ENCODE results near the gene MACIR. TPM values are rescaled to one million over a fixed set of nuclear protein-coding genes. Genes with fewer than 3 reads are reported as not detected.

Gene MACIR
- total and polyA plus RNA-seq, 2 of the 13 experiments (the other 11 are each of a cell fraction or from before 2014, with no cell fraction given), result 2.4 to 4.4 TPM

GRCh38 chr5:103308774-103309173 is 50.2 kb downstream of the MACIR start (continued):
- TF ChIP-seq PAXIP1 (CRISPR knock-in tag; conservative IDR thresholded peaks at IDR 0.05) (peak; percentile 35; the same call in 1 of the 2 replicates), BCL3 (CRISPR knock-in tag; IDR thresholded peaks at IDR 0.05) (no peak), CBX5 (CRISPR knock-in tag; IDR thresholded peaks at IDR 0.05; ENCODE audit: borderline replicate concordance) (no peak), HDAC2 (CRISPR knock-in tag; IDR thresholded peaks at IDR 0.05) (no peak), NFIB (CRISPR knock-in tag; IDR thresholded peaks at IDR 0.05; ENCODE audit: borderline replicate concordance) (no peak), FOSL2 (CRISPR knock-in tag; IDR thresholded peaks at IDR 0.05) (peak; percentile 50; the same call in 1 of the 2 replicates), HINFP (CRISPR knock-in tag; IDR thresholded peaks at IDR 0.05; ENCODE audit: low read depth) (no peak), HMG20A (CRISPR knock-in tag; IDR thresholded peaks at IDR 0.05; ENCODE audit: borderline replicate concordance) (peak; percentile 29; the same call in 1 of the 2 replicates), HMGXB4 (CRISPR knock-in tag; IDR thresholded peaks at IDR 0.05; ENCODE audit: borderline replicate concordance in 1 of 2, low read depth in 1 of 2) (no peak), TEAD3 (CRISPR knock-in tag; optimal IDR thresholded peaks at IDR 0.05; ENCODE audit: borderline replicate concordance) (no peak), ZNF629 (CRISPR knock-in tag; conservative IDR thresholded peaks at IDR 0.05) (no peak), JDP2 (CRISPR knock-in tag; IDR thresholded peaks at IDR 0.05; ENCODE audit: borderline replicate concordance) (no peak), SRY (CRISPR knock-in tag; IDR thresholded peaks at IDR 0.05) (no peak), KMT2A (CRISPR knock-in tag; IDR thresholded peaks at IDR 0.05) (no peak), DR1 (CRISPR knock-in tag; IDR thresholded peaks at IDR 0.05) (no peak), HNF4A (CRISPR knock-in tag; IDR thresholded peaks at IDR 0.05) (peak; percentile 42), ZNF224 (CRISPR knock-in tag; IDR thresholded peaks at IDR 0.05) (no peak), GATAD2A (CRISPR knock-in tag; IDR thresholded peaks at IDR 0.05) (peak; percentile 68), SIX4 (CRISPR knock-in tag; IDR thresholded peaks at IDR 0.05) (no peak), FOXA3 (CRISPR knock-in tag; IDR thresholded peaks at IDR 0.05) (peak; percentile 70), RXRB (CRISPR knock-in tag; IDR thresholded peaks at IDR 0.05; ENCODE audit: borderline replicate concordance) (0 out of 2 replicates have a peak, but pooled peaks have one; percentile 43), TSC22D2 (CRISPR knock-in tag; IDR thresholded peaks at IDR 0.05; ENCODE audit: borderline replicate concordance) (no peak), ZNF34 (CRISPR knock-in tag; IDR thresholded peaks at IDR 0.05; ENCODE audit: borderline replicate concordance) (no peak), ZBTB42 (CRISPR knock-in tag; IDR thresholded peaks at IDR 0.05) (no peak)

Measured in HepG2 (cell line).